K562 (cell line): ENCODE results near the gene ANKS4B. TPM values are rescaled to one million over a fixed set of nuclear protein-coding genes. Genes with fewer than 3 reads are reported as not detected.
A peak's percentile ranks its signal among the peaks of the same experiment; 100 is the strongest.

Source experiments
- ATAC-seq: fragments of 200-7000 bp; cut with Tn5 transposase; 3 replicates; pipeline ENCODE4 v1.9.1; 2020; ENCODE audit warnings: moderate library complexity
- BruUV-seq: library from RNA; stranded (reverse); fragments of 400-500 nt; replicated peaks from 2 replicates; lab custom pipeline; 2021; lab: Mats Ljungman, UMichigan
- CTCF ChIA-PET: fragments of 300-600 bp; formaldehyde crosslinking; extraction: SDS; loops from one replicate; lab custom pipeline; 2021; ENCODE audit warnings: low intra/inter-chr PET ratio; lab: Yijun Ruan, JAX
- POLR2A ChIA-PET: fragments of 300-600, 350-650 bp; sonication (Branson Sonifier 250); formaldehyde crosslinking; extraction: SDS; loops from one replicate; lab custom pipeline; 2021; ENCODE audit warnings: antibody characterized with exemption, inconsistent platforms; lab: Yijun Ruan, JAX
- DNase-seq, 4 experiments: peaks; one replicate each; pipeline versions ENCODE4 v3.0.0 to v3.0.0-alpha.2; 2011 to 2018; ENCODE audit warnings: low spot score in 3 of 4, mixed read lengths in 3 of 4; ENCODE audit errors: extremely low read depth in 1 of 4
- FAIRE-seq: peaks from 2 replicates; lab custom pipeline; 2011; peaks lifted over from hg19 to GRCh38; lab: Jason Lieb, UNC
- H2AFZ ChIP-seq: 2 replicates; pipeline ENCODE4 v1.6.0; 2011; ENCODE audit warnings: low read depth, low read length, control low read depth, inconsistent platforms
- H3K27ac ChIP-seq: fragments of 200-600 bp; 3 replicates; pipeline ENCODE4 v1.8.0; 2011; ENCODE audit warnings: low read depth, mild to moderate bottlenecking, control low read depth, inconsistent platforms, low read length, moderate library complexity, mixed read lengths; ENCODE audit errors: extremely low read depth
- H3K27me3 ChIP-seq, 2 experiments: fragments of 300-600 bp in 1 of 2; 2 replicates in 1 of 2; 3 replicates in 1 of 2; pipeline versions ENCODE4 v1.6.0 to v1.8.0; 2011; ENCODE audit warnings: inconsistent platforms in 2 of 2, low read length in 2 of 2, mild to moderate bottlenecking in 1 of 2, mixed read lengths in 1 of 2, moderate library complexity in 1 of 2; ENCODE audit not compliant: control insufficient read depth in 2 of 2, insufficient read depth in 2 of 2
- H3K36me3 ChIP-seq: fragments of 300-600 bp; 3 replicates; pipeline ENCODE4 v1.8.0; 2011; ENCODE audit warnings: mild to moderate bottlenecking, low read length, inconsistent platforms; ENCODE audit not compliant: control insufficient read depth, insufficient read depth
- H3K4me1 ChIP-seq, 2 experiments: fragments of 200-600 bp in 1 of 2; replicated peaks in 1 of 2; 2 replicates in 1 of 2; 3 replicates in 1 of 2; pipeline versions ENCODE4 v1.5.1 to v1.8.0; 2011; ENCODE audit warnings: inconsistent platforms in 2 of 2, low read length in 2 of 2, mild to moderate bottlenecking in 1 of 2, mixed read lengths in 1 of 2, moderate library complexity in 1 of 2; ENCODE audit not compliant: control insufficient read depth in 2 of 2, insufficient read depth in 2 of 2
- H3K4me2 ChIP-seq: 2 replicates; pipeline ENCODE4 v1.6.1; 2011; ENCODE audit warnings: low read length, control low read depth, inconsistent platforms, mixed read lengths; ENCODE audit not compliant: insufficient read depth
- H3K4me3 ChIP-seq: fragments of 200-600 bp; sonication (generic), shearing (Covaris generic); 2 replicates; pipeline ENCODE4 v1.5.1; 2016; ENCODE audit warnings: control low read depth, inconsistent platforms
- H3K79me2 ChIP-seq: fragments of 200-600 bp; 3 replicates; pipeline ENCODE4 v1.8.0; 2011; ENCODE audit warnings: low read length, inconsistent platforms; ENCODE audit not compliant: control insufficient read depth, insufficient read depth
- H3K9ac ChIP-seq, 2 experiments: 2 replicates each; pipeline versions ENCODE4 v1.6.0 to v1.6.1; 2011; ENCODE audit warnings: low read depth in 2 of 2, low read length in 2 of 2, control low read depth in 1 of 2, inconsistent platforms in 1 of 2, mild to moderate bottlenecking in 1 of 2, mixed read lengths in 1 of 2; ENCODE audit not compliant: insufficient read depth in 1 of 2
- H3K9me1 ChIP-seq: one replicate; pipeline ENCODE4 v1.6.0; 2011; ENCODE audit warnings: inconsistent platforms, mild to moderate bottlenecking, low read length, moderate library complexity; ENCODE audit not compliant: control insufficient read depth, insufficient read depth
- H3K9me3 ChIP-seq: replicated peaks from 2 replicates; pipeline ENCODE4 v1.5.1; 2011; ENCODE audit warnings: low read depth, low read length, inconsistent platforms; ENCODE audit not compliant: control insufficient read depth, insufficient read depth
- H4K20me1 ChIP-seq: replicated peaks from 2 replicates; pipeline ENCODE4 v1.6.1; 2011; ENCODE audit warnings: low read length, inconsistent platforms, mixed read lengths; ENCODE audit not compliant: control insufficient read depth, insufficient read depth
- CTCFL ChIP-seq: IDR thresholded peaks from 2 replicates; pipeline ENCODE4 v1.6.1; 2011; ENCODE audit warnings: borderline replicate concordance, low read depth, mild to moderate bottlenecking, moderate library complexity, low read length; ENCODE audit not compliant: insufficient read depth, poor library complexity, severe bottlenecking
- DACH1 ChIP-seq: fragments of 450-650 bp; IDR thresholded peaks from 2 replicates; pipeline ENCODE4 v1.6.1; 2018; ENCODE audit not compliant: partially characterized antibody
- NR2C2 ChIP-seq, 2 experiments: fragments of 200-800 bp in 1 of 2; sonication (Bioruptor generic) in 1 of 2; sonication (generic) in 1 of 2; formaldehyde crosslinking in 1 of 2; IDR thresholded peaks; 2 replicates each; pipeline versions ENCODE4 v1.6.1 to v1.8.0; 2016 to 2022; ENCODE audit warnings: mild to moderate bottlenecking in 1 of 2, missing compliant biosample characterization in 1 of 2, missing genetic modification characterization in 1 of 2, missing genetic modification reagents in 1 of 2
- ZHX1 ChIP-seq: fragments of 150-350 bp; conservative IDR thresholded peaks from 2 replicates; pipeline ENCODE4 v1.6.1; 2014; ENCODE audit warnings: low read length
- WGBS: fragments of 100-300 bp; shearing (Covaris generic); methylation state at CpG from one replicate; pipeline ENCODE4 v1.1.6; 2016; ENCODE audit warnings: low coverage, mixed read lengths; ENCODE audit not compliant: insufficient coverage; ENCODE audit errors: missing lambda C conversion rate; 5-methylcytosine and 5-hydroxymethylcytosine counted together
- in situ Hi-C: fragments of 300-500 bp; cut with MboI; formaldehyde crosslinking; loops from 4 replicates; pipeline ENCODE4 v1.15.0; 2018; ENCODE audit warnings: inconsistent platforms, mixed read lengths
- intact Hi-C: fragments of 100-400 bp; cut with micrococcal nuclease; formaldehyde crosslinking; loops from 2 replicates; pipeline ENCODE4 v1.14.2; 2022
- polyA plus RNA-seq, 8 experiments: library from polyadenylated mRNA; depleted of rRNA in 4 of 8; stranded (reverse) in 5 of 8; unstranded in 3 of 8; fragments of >200 nt; fragmentation: Nextera tagmentation in 2 of 8; fragmentation: Illumina TruSeq in 1 of 8; extraction: Ambion mirVana in 2 of 8; extraction: Trizol in 1 of 8; gene quantifications; 2 replicates each; pipeline versions ENCODE4 v1.2.1 to v1.2.3, GENCODE V29; 2011 to 2014; ENCODE audit warnings: inconsistent platforms in 1 of 8, missing spikeins in 1 of 8
- total RNA-seq, 7 experiments: library from RNA; depleted of rRNA in 6 of 7; stranded (reverse); fragments of >200 nt in 6 of 7; fragmentation: Illumina TruSeq in 2 of 7; extraction: Trizol in 2 of 7; gene quantifications; 2 replicates each; pipeline versions ENCODE4 v1.2.1 to v1.2.3, GENCODE V29; 2011 to 2021; ENCODE audit warnings: low replicate concordance in 1 of 7

The ANKS4B gene
- total and polyA plus RNA-seq, 9 of the 15 experiments (the other 6 are each of a cell fraction or from before 2014, with no cell fraction given) = not detected

GRCh38 chr16:21274172-21274726, 40.8 kb downstream of the ANKS4B start:
- no peaks in the 10 kb centered on the region for H4K20me1 ChIP-seq
- H2AFZ ChIP-seq = no peak overlapping the region
- intact Hi-C loops (no loop called here), in situ Hi-C loops (no loop called here)
- no peak overlapping the region for H3K27ac ChIP-seq
- H3K9me3 ChIP-seq = no peaks in the 10 kb centered on the region
- FAIRE-seq (no peak), ATAC-seq (no peak), DNase-seq (no peak)
- 14% methylated on average over 5 of the region's 5 CpGs for WGBS
- H3K4me1 ChIP-seq = peaks cover 5 to 15% of the 10 kb centered on the region in 2 experiments; a peak in 3 of 5 replicates
- ChIA-PET CTCF (no interaction called here), POLR2A (interaction anchor here (1.2 to 2.3 kb wide), 2 partner anchors 10 to 13 kb away, joined by 5 to 6 read pairs; no protein-coding TSS in a partner anchor)
- H3K4me2 ChIP-seq = no peak overlapping the region
- H3K79me2 ChIP-seq = no peaks in the 10 kb centered on the region
- no peaks in the 10 kb centered on the region for H3K9me1 ChIP-seq
- H3K4me3 ChIP-seq = no peak overlapping the region
- H3K27me3 ChIP-seq = peaks cover 19 to 35% of the 10 kb centered on the region in 2 experiments
- H3K9ac ChIP-seq = no peak overlapping the region
- no TSS peak for BruUV-seq
- TF ChIP-seq NR2C2 (CRISPR knock-in tag; IDR thresholded peaks at IDR 0.05) (no peak), NR2C2 (tag; IDR thresholded peaks at IDR 0.05) (no peak), DACH1 (peak; percentile 57), ZHX1 (no peak), CTCFL (no peak)
- H3K36me3 ChIP-seq = no peaks in the 10 kb centered on the region
